Measurements from ENCODE around the gene RTL9.
"Not testable (repeated sequence)": the region's sequence is repeated elsewhere in the genome, so short reads cannot be mapped to it uniquely, and the experiment has no call there.

Gene RTL9

GRCh38 chrX:110346681-110347080, 12.0 kb upstream of the RTL9 start:
- DNase-seq = peak; percentile 43

- no peak for DNase-seq
These were observed 625 bp downstream of the RTL9 start for GRCh38 chrX:110359273-110359672.

- no peak for DNase-seq
These were observed 4.6 kb downstream of the RTL9 start for GRCh38 chrX:110363244-110363643.

GRCh38 chrX:110373310-110373709, 14.7 kb downstream of the RTL9 start:
- no peak for DNase-seq

GRCh38 chrX:110374559-110374958, 15.9 kb downstream of the RTL9 start:
- DNase-seq = no peak

- peak; percentile 62 for DNase-seq
These were observed 22.6 kb downstream of the RTL9 start for GRCh38 chrX:110381216-110381615.

- DNase-seq = peak; percentile 77
These were observed 24.8 kb downstream of the RTL9 start for GRCh38 chrX:110383414-110383813.

GRCh38 chrX:110384490-110384889, 25.8 kb downstream of the RTL9 start:
- peak; percentile 73 for DNase-seq

- DNase-seq = no peak
These were observed 30.9 kb downstream of the RTL9 start for GRCh38 chrX:110389570-110389969.

- DNase-seq = no peak
These were observed 32.4 kb downstream of the RTL9 start for GRCh38 chrX:110391086-110391485.

- peak; percentile 68 for DNase-seq
These were observed 36.0 kb downstream of the RTL9 start for GRCh38 chrX:110394651-110395050.

GRCh38 chrX:110395877-110396276, 37.2 kb downstream of the RTL9 start:
- DNase-seq = no peak

GRCh38 chrX:110396735-110397134, 38.1 kb downstream of the RTL9 start:
- no peak for DNase-seq

- no peak for DNase-seq
These were observed 38.7 kb downstream of the RTL9 start for GRCh38 chrX:110397339-110397738.

GRCh38 chrX:110397904-110398303, 39.3 kb downstream of the RTL9 start:
- DNase-seq = no peak

- DNase-seq = no peak
These were observed 40.8 kb downstream of the RTL9 start for GRCh38 chrX:110399497-110399896.

- no peak for DNase-seq
These were observed 41.3 kb downstream of the RTL9 start for GRCh38 chrX:110399966-110400365.

- DNase-seq = no peak
These were observed 42.5 kb downstream of the RTL9 start for GRCh38 chrX:110401135-110401534.

- peak; percentile 76 for DNase-seq
These were observed 43.6 kb downstream of the RTL9 start for GRCh38 chrX:110402091-110402849.

GRCh38 chrX:110402850-110403221, 44.2 kb downstream of the RTL9 start:
- no peak for DNase-seq

GRCh38 chrX:110403441-110404238, 45.0 kb downstream of the RTL9 start:
- DNase-seq = peak; percentile 70

GRCh38 chrX:110404376-110404775, 45.7 kb downstream of the RTL9 start:
- no peak for DNase-seq

GRCh38 chrX:110406250-110406649, 47.6 kb downstream of the RTL9 start:
- DNase-seq = not testable (repeated sequence)

- DNase-seq = no peak
These were observed 48.2 kb downstream of the RTL9 start for GRCh38 chrX:110406822-110407221.

Data from HCEC 1CT (cell line).